ENCODE measurements around the gene PHAF1.

DNA sequence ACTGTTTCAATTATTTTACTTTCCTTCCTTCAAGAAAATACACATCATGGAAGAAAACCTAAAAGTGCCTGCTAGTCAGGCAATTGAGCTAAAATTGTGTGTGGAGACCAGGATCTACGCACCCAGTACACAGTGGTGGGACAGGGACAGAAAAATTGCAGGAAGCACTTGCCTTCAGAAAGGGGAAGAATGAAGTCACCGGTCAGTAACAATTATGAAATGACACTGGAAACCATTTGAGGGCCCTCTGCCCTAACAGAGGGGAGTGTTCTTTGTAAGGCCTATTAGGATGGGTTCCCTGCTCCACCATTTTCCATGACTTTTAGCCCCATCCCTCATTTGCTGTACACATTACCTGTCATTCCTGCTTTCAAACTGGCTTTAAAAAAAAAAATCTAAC is 4.5 kb upstream of the PHAF1 start:
- TF ChIP-seq, protein P1, sequence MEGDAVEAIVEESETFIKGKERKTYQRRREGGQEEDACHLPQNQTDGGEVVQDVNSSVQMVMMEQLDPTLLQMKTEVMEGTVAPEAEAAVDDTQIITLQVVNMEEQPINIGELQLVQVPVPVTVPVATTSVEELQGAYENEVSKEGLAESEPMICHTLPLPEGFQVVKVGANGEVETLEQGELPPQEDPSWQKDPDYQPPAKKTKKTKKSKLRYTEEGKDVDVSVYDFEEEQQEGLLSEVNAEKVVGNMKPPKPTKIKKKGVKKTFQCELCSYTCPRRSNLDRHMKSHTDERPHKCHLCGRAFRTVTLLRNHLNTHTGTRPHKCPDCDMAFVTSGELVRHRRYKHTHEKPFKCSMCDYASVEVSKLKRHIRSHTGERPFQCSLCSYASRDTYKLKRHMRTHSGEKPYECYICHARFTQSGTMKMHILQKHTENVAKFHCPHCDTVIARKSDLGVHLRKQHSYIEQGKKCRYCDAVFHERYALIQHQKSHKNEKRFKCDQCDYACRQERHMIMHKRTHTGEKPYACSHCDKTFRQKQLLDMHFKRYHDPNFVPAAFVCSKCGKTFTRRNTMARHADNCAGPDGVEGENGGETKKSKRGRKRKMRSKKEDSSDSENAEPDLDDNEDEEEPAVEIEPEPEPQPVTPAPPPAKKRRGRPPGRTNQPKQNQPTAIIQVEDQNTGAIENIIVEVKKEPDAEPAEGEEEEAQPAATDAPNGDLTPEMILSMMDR (IDR thresholded peaks at IDR 0.05), result no peak
- TF ChIP-seq POLR2A (IDR thresholded peaks at IDR 0.05), result no peak

All from thyroid gland (tissue), 4 donors.